HCT116 (cell line): ENCODE data around the gene CPA1. TPM values are rescaled to one million over a fixed set of nuclear protein-coding genes. Genes with fewer than 3 reads are reported as not detected.

Experiments used
- ATAC-seq: fragments of 200-7000 bp; cut with Tn5 transposase; 2 replicates; pipeline ENCODE4 v1.9.1; 2020; ENCODE audit warnings: mild to moderate bottlenecking, moderate library complexity
- BruUV-seq: library from RNA; stranded (reverse); fragments of 400-500 nt; replicated peaks from 2 replicates; lab custom pipeline; 2021; lab: Mats Ljungman, UMichigan
- CTCF ChIA-PET: fragments of 300-600 bp; sonication (Branson Sonifier 250); formaldehyde crosslinking; loops from one replicate; lab custom pipeline; 2021; ENCODE audit warnings: antibody characterized with exemption; lab: Charles Lee
- POLR2A ChIA-PET: fragments of 300-600, 350-600 bp; sonication (Branson Sonifier 250); formaldehyde crosslinking; loops from one replicate; lab custom pipeline; 2021; ENCODE audit warnings: antibody characterized with exemption; lab: Charles Lee
- RAD21 ChIA-PET, 2 experiments: fragments of 300-600 bp; sonication (Branson Sonifier 250); formaldehyde crosslinking; loops; one replicate each; lab custom pipeline; 2023; ENCODE audit warnings: low total read pairs in 2 of 2; ENCODE audit not compliant: uncharacterized antibody in 2 of 2, unreplicated experiment in 2 of 2, low non-redundant PET in 1 of 2; lab: Charles Lee
- DNase-seq: peaks from one replicate; pipeline ENCODE4 v3.0.0-alpha.2; 2010; ENCODE audit warnings: low read depth, low spot score
- H2AFZ ChIP-seq: fragments of 200-600 bp; shearing (Covaris generic), sonication (generic); 2 replicates; pipeline ENCODE4 v1.6.1; 2017; ENCODE audit warnings: low read depth, mixed run types, mixed read lengths, antibody characterized with exemption, low read length; ENCODE audit not compliant: poor library complexity, severe bottlenecking
- H3K27ac ChIP-seq: 2 replicates; pipeline ENCODE4 v1.5.1; 2012; ENCODE audit warnings: low read depth, low read length
- H3K27me3 ChIP-seq: fragments of 200-600 bp; sonication (generic); 2 replicates; pipeline ENCODE4 v1.6.1; 2016; ENCODE audit warnings: mixed run types, low read length, mixed read lengths; ENCODE audit not compliant: insufficient read depth
- H3K36me3 ChIP-seq, 2 experiments: fragments of 200-500 bp in 1 of 2; fragments of 200-600 bp in 1 of 2; sonication (Bioruptor generic) in 1 of 2; sonication (generic) in 1 of 2; 2 replicates each; pipeline versions ENCODE4 v1.5.1 to v1.6.1; 2014 to 2016; ENCODE audit warnings: low read length in 2 of 2, inconsistent platforms in 1 of 2, mixed read lengths in 1 of 2, mixed run types in 1 of 2; ENCODE audit not compliant: insufficient read depth in 2 of 2, control insufficient read depth in 1 of 2
- H3K4me1 ChIP-seq, 2 experiments: fragments of 200-600 bp in 1 of 2; sonication (generic) in 1 of 2; 2 replicates each; pipeline versions ENCODE4 v1.5.1 to v1.6.1; 2012 to 2017; ENCODE audit warnings: low read length in 2 of 2, inconsistent platforms in 1 of 2, mild to moderate bottlenecking in 1 of 2, mixed read lengths in 1 of 2, mixed run types in 1 of 2, moderate library complexity in 1 of 2; ENCODE audit not compliant: insufficient read depth in 2 of 2, control insufficient read depth in 1 of 2
- H3K4me2 ChIP-seq: fragments of 200-600 bp; sonication (generic); 2 replicates; pipeline ENCODE4 v1.6.1; 2017; ENCODE audit warnings: mixed run types, low read length, mixed read lengths
- H3K4me3 ChIP-seq, 2 experiments: fragments of 200-600 bp in 1 of 2; sonication (generic) in 1 of 2; replicated peaks in 1 of 2; 2 replicates each; pipeline ENCODE4 v1.5.1; 2011 to 2016; ENCODE audit warnings: low read length in 2 of 2, control low read depth in 1 of 2, low read depth in 1 of 2, mild to moderate bottlenecking in 1 of 2, mixed read lengths in 1 of 2, mixed run types in 1 of 2
- H3K79me2 ChIP-seq: fragments of 200-600 bp; sonication (generic); 2 replicates; pipeline ENCODE4 v1.6.1; 2017; ENCODE audit warnings: mild to moderate bottlenecking, mixed run types, low read length, moderate library complexity, mixed read lengths; ENCODE audit not compliant: insufficient read depth
- H3K9ac ChIP-seq: fragments of 200-600 bp; sonication (generic); 2 replicates; pipeline ENCODE4 v1.6.1; 2016; ENCODE audit warnings: low read length, mixed read lengths
- H3K9me2 ChIP-seq: fragments of 200-600 bp; sonication (generic), shearing (Covaris generic); 2 replicates; pipeline ENCODE4 v1.6.1; 2017; ENCODE audit warnings: mixed run types, mild to moderate bottlenecking, moderate library complexity; ENCODE audit not compliant: insufficient read depth
- H3K9me3 ChIP-seq, 2 experiments: fragments of 200-500 bp in 1 of 2; fragments of 200-600 bp in 1 of 2; sonication (Bioruptor generic) in 1 of 2; sonication (generic) in 1 of 2; 2 replicates each; pipeline ENCODE4 v1.6.1; 2014 to 2017; ENCODE audit warnings: low read length in 2 of 2, mixed read lengths in 2 of 2, inconsistent platforms in 1 of 2, low read depth in 1 of 2, mild to moderate bottlenecking in 1 of 2, mixed run types in 1 of 2, moderate library complexity in 1 of 2; ENCODE audit not compliant: control insufficient read depth in 1 of 2, insufficient read depth in 1 of 2
- H4K20me1 ChIP-seq: fragments of 200-600 bp; sonication (generic), shearing (Covaris generic); 2 replicates; pipeline ENCODE4 v1.6.1; 2017; ENCODE audit warnings: mixed run types, mild to moderate bottlenecking, moderate library complexity; ENCODE audit not compliant: insufficient read depth
- ATF3 ChIP-seq: IDR thresholded peaks from 2 replicates; pipeline ENCODE4 v1.6.1; 2012
- CEBPB ChIP-seq: IDR thresholded peaks from 2 replicates; pipeline ENCODE4 v1.6.1; 2012; ENCODE audit warnings: low read depth
- CTCF ChIP-seq, 3 experiments: fragments of 200-600 bp in 1 of 3; sonication (generic) in 1 of 3; IDR thresholded peaks in 2 of 3; conservative IDR thresholded peaks in 1 of 3; 2 replicates each; pipeline ENCODE4 v1.5.1; 2012 to 2017; ENCODE audit warnings: low read depth in 2 of 3, low read length in 2 of 3, antibody characterized with exemption in 1 of 3, borderline replicate concordance in 1 of 3, control low read depth in 1 of 3, mild to moderate bottlenecking in 1 of 3, mixed read lengths in 1 of 3, mixed run types in 1 of 3, moderate library complexity in 1 of 3; ENCODE audit not compliant: insufficient read depth in 1 of 3
- EZH2 ChIP-seq: fragments of 200-600 bp; sonication (generic); IDR thresholded peaks from 2 replicates; pipeline ENCODE4 v1.6.1; 2017; ENCODE audit warnings: antibody characterized with exemption, mixed run types
- JUND ChIP-seq: IDR thresholded peaks from 2 replicates; pipeline ENCODE4 v1.6.1; 2012
- MAX ChIP-seq: IDR thresholded peaks from 2 replicates; pipeline ENCODE4 v1.6.1; 2012
- POLR2AphosphoS5 ChIP-seq: IDR thresholded peaks from 2 replicates; pipeline ENCODE4 v1.6.1; 2011; ENCODE audit warnings: mild to moderate bottlenecking, low read depth, low read length, moderate library complexity
- RAD21 ChIP-seq: IDR thresholded peaks from 2 replicates; pipeline ENCODE4 v1.6.1; 2012; ENCODE audit warnings: low read depth, mild to moderate bottlenecking
- SRF ChIP-seq: IDR thresholded peaks from 2 replicates; pipeline ENCODE4 v1.6.1; 2012; ENCODE audit warnings: low read depth
- ZNF274 ChIP-seq: fragments of 200-500 bp; sonication (Bioruptor generic); IDR thresholded peaks from 2 replicates; pipeline ENCODE4 v1.6.1; 2014; ENCODE audit warnings: mild to moderate bottlenecking, low read depth, low read length, inconsistent platforms
- intact Hi-C: fragments of 100-400 bp; cut with micrococcal nuclease; formaldehyde crosslinking; loops from 2 replicates; pipeline ENCODE4 v1.10.0; 2022
- total RNA-seq: library from RNA; stranded (reverse); gene quantifications from one replicate; pipeline ENCODE4 v1.2.1, GENCODE V29; 2021; ENCODE audit not compliant: unreplicated experiment

CPA1 gene
- total RNA-seq, 1 experiment from 2014 or later, result 11.9 TPM

GRCh38 chr7:130367836-130368746 is 12.2 kb upstream of the CPA1 start:
- Histone ChIP-seq H3K4me3 (no peak overlapping the region), H4K20me1 (no peaks in the 10 kb centered on the region), H3K27ac (no peak overlapping the region), H3K36me3 (no peaks in the 10 kb centered on the region), H3K4me2 (no peak overlapping the region), H2AFZ (no peak overlapping the region), H3K9me3 (no peaks in the 10 kb centered on the region), H3K9me2 (no peaks in the 10 kb centered on the region), H3K27me3 (no peaks in the 10 kb centered on the region), H3K9ac (no peak overlapping the region), H3K4me1 (peaks cover 26 to 60% of the 10 kb centered on the region in 2 experiments), H3K79me2 (no peaks in the 10 kb centered on the region)
- intact Hi-C loops, result no loop called here
- ChIA-PET CTCF (no interaction called here), POLR2A (no interaction called here), RAD21 (no interaction called here)
- DNase-seq, result no peak
- TF ChIP-seq POLR2AphosphoS5 (no peak), RAD21 (no peak), MAX (no peak), JUND (no peak), EZH2 (no peak), ATF3 (no peak)
- no peak for ATAC-seq
- BruUV-seq, result no TSS peak

- ATAC-seq, result peak; percentile 10; the same call in 1 of the 2 replicates
- CTCF ChIA-PET, result no interaction called here
Measured at GRCh38 chr7:130369110-130369711, 11.1 kb upstream of the CPA1 start.

More at GRCh38 chr7:130369110-130369711, 11.1 kb upstream of the CPA1 start:
- no TSS peak for BruUV-seq
- Histone ChIP-seq H4K20me1 (no peaks in the 10 kb centered on the region), H3K9me2 (no peaks in the 10 kb centered on the region), H3K9me3 (no peaks in the 10 kb centered on the region), H3K27ac (no peak overlapping the region), H3K79me2 (no peaks in the 10 kb centered on the region), H3K4me2 (peak overlapping the region; percentile 28), H3K4me1 (peaks cover 17 to 48% of the 10 kb centered on the region in 2 experiments), H3K27me3 (no peaks in the 10 kb centered on the region), H3K36me3 (no peaks in the 10 kb centered on the region), H3K9ac (no peak overlapping the region), H2AFZ (no peak overlapping the region), H3K4me3 (no peak overlapping the region)
- ChIA-PET RAD21 (no interaction called here), POLR2A (no interaction called here)
- TF ChIP-seq EZH2 (no peak), CTCF (IDR thresholded peaks at IDR 0.05 in 2 of 3, conservative IDR thresholded peaks at IDR 0.05 in 1 of 3; ENCODE audit: borderline replicate concordance in 1 of 3, insufficient read depth in 1 of 3, low read depth in 2 of 3, low read length in 2 of 3) (no peak), CEBPB (no peak), SRF (no peak), ATF3 (no peak), ZNF274 (no peak)
- no peak for DNase-seq
- intact Hi-C loops, result no loop called here
